SU-DHL-6 (cell line): Measurements from ENCODE around the gene BAMBI.

Source experiments
- H2AFZ ChIP-seq: fragments of 200-600 bp; sonication (generic); 2 replicates; pipeline ENCODE4 v1.6.1; 2014; ENCODE audit warnings: low read depth, mild to moderate bottlenecking, moderate library complexity, mixed read lengths, antibody characterized with exemption, low read length; ENCODE audit not compliant: severe bottlenecking
- H3F3A ChIP-seq: fragments of 200-600 bp; shearing (Covaris generic); 2 replicates; pipeline ENCODE4 v1.6.0; 2016; ENCODE audit warnings: antibody characterized with exemption, mild to moderate bottlenecking; ENCODE audit not compliant: insufficient read depth
- H3K27ac ChIP-seq: fragments of 200-600 bp; sonication (generic); 2 replicates; pipeline ENCODE4 v1.5.1; 2016; ENCODE audit warnings: low read depth, mild to moderate bottlenecking, low read length, moderate library complexity, mixed read lengths
- H3K27me3 ChIP-seq: fragments of 200-600 bp; sonication (generic), shearing (Covaris generic); 2 replicates; pipeline ENCODE4 v1.6.0; 2014; ENCODE audit warnings: mild to moderate bottlenecking, low read length
- H3K36me3 ChIP-seq: fragments of 200-600 bp; sonication (generic); 2 replicates; pipeline ENCODE4 v1.6.1; 2014; ENCODE audit warnings: mild to moderate bottlenecking, low read length, mixed read lengths
- H3K4me2 ChIP-seq: fragments of 300-600, 200-600 bp; shearing (Covaris generic), sonication (generic); 2 replicates; pipeline ENCODE4 v1.6.0; 2014; ENCODE audit warnings: low read length, low read depth, mild to moderate bottlenecking; ENCODE audit not compliant: poor library complexity, severe bottlenecking
- H3K4me3 ChIP-seq: fragments of 200-600 bp; sonication (generic); 2 replicates; pipeline ENCODE4 v1.5.1; 2014; ENCODE audit warnings: antibody characterized with exemption, low read length, mild to moderate bottlenecking, mixed read lengths; ENCODE audit not compliant: insufficient read depth, poor library complexity, severe bottlenecking
- H3K79me2 ChIP-seq: fragments of 200-600 bp; sonication (generic); 2 replicates; pipeline ENCODE4 v1.6.1; 2014; ENCODE audit warnings: mild to moderate bottlenecking, low read length, moderate library complexity; ENCODE audit not compliant: insufficient read depth
- H3K9ac ChIP-seq: fragments of 200-600 bp; sonication (generic); 2 replicates; pipeline ENCODE4 v1.7.0; 2014; ENCODE audit warnings: mild to moderate bottlenecking, low read length
- H3K9me2 ChIP-seq: fragments of 200-600 bp; sonication (generic); replicated peaks from 2 replicates; pipeline ENCODE4 v1.6.1; 2014; ENCODE audit warnings: low read length; ENCODE audit not compliant: insufficient read depth
- H3K9me3 ChIP-seq: fragments of 200-600 bp; sonication (generic); 2 replicates; pipeline ENCODE4 v1.6.1; 2014; ENCODE audit warnings: low read length, mixed read lengths; ENCODE audit not compliant: insufficient read depth
- H4K20me1 ChIP-seq: fragments of 200-600 bp; sonication (generic); 2 replicates; pipeline ENCODE4 v1.6.1; 2014; ENCODE audit warnings: low read depth, mild to moderate bottlenecking, antibody characterized with exemption, low read length, moderate library complexity, mixed read lengths
- CTCF ChIP-seq: fragments of 200-600 bp; sonication (generic); IDR thresholded peaks from one replicate; pipeline ENCODE4 v1.5.1; 2017; ENCODE audit warnings: antibody characterized with exemption, mild to moderate bottlenecking, low read length, moderate library complexity; ENCODE audit not compliant: insufficient read depth, poor library complexity, severe bottlenecking
- EZH2phosphoT487 ChIP-seq: fragments of 200-600 bp; sonication (generic), shearing (Covaris generic); conservative IDR thresholded peaks from 2 replicates; pipeline ENCODE4 v1.6.1; 2018; ENCODE audit warnings: mild to moderate bottlenecking, antibody characterized with exemption, low read length, moderate library complexity, mixed read lengths

BAMBI gene

GRCh38 chr10:28686835-28687682, 9.7 kb downstream of the BAMBI start:
- Histone ChIP-seq H3K27me3 (no peaks in the 10 kb centered on the region), H3K9ac (no peak overlapping the region), H3K9me3 (no peaks in the 10 kb centered on the region), H3F3A (no peaks in the 10 kb centered on the region), H3K9me2 (no peaks in the 10 kb centered on the region), H2AFZ (no peak overlapping the region), H3K27ac (no peak overlapping the region), H3K4me2 (no peak overlapping the region), H3K79me2 (no peaks in the 10 kb centered on the region), H4K20me1 (no peaks in the 10 kb centered on the region), H3K4me3 (no peak overlapping the region), H3K36me3 (no peaks in the 10 kb centered on the region)
- TF ChIP-seq EZH2phosphoT487 (no peak), CTCF (no peak)

GRCh38 chr10:28687683-28688001, 10.3 kb downstream of the BAMBI start:
- H2AFZ ChIP-seq, result no peak overlapping the region

GRCh38 chr10:28690545-28690944, 13.2 kb downstream of the BAMBI start:
- H3K9ac ChIP-seq, result no peak overlapping the region
- H3F3A ChIP-seq, result no peaks in the 10 kb centered on the region
- no peak overlapping the region for H3K4me2 ChIP-seq
- H2AFZ ChIP-seq, result no peak overlapping the region
- H3K9me2 ChIP-seq, result no peaks in the 10 kb centered on the region
- H3K79me2 ChIP-seq, result no peaks in the 10 kb centered on the region
- H3K4me3 ChIP-seq, result no peak overlapping the region
- TF ChIP-seq CTCF, result no peak
- TF ChIP-seq EZH2phosphoT487, result no peak
- no peaks in the 10 kb centered on the region for H3K9me3 ChIP-seq
- no peaks in the 10 kb centered on the region for H4K20me1 ChIP-seq
- H3K27ac ChIP-seq, result no peak overlapping the region
- no peaks in the 10 kb centered on the region for H3K27me3 ChIP-seq
- no peaks in the 10 kb centered on the region for H3K36me3 ChIP-seq

More at GRCh38 chr10:28687683-28688001, 10.3 kb downstream of the BAMBI start:
- H3K9me2 ChIP-seq, result no peaks in the 10 kb centered on the region
- no peaks in the 10 kb centered on the region for H3F3A ChIP-seq
- H3K27me3 ChIP-seq, result no peaks in the 10 kb centered on the region
- H3K9me3 ChIP-seq, result no peaks in the 10 kb centered on the region
- no peaks in the 10 kb centered on the region for H3K36me3 ChIP-seq
- no peak overlapping the region for H3K9ac ChIP-seq
- H3K79me2 ChIP-seq, result no peaks in the 10 kb centered on the region
- no peak overlapping the region for H3K4me2 ChIP-seq
- TF ChIP-seq CTCF, result no peak
- TF ChIP-seq EZH2phosphoT487, result no peak
- H4K20me1 ChIP-seq, result no peaks in the 10 kb centered on the region
- H3K4me3 ChIP-seq, result no peak overlapping the region
- H3K27ac ChIP-seq, result no peak overlapping the region
